Activated B cell treated with CpG ODN at 0.5 μM for 24 hours (primary cell): ENCODE measurements around the gene DLG4. TPM values are rescaled to one million over a fixed set of nuclear protein-coding genes. Genes with fewer than 3 reads are reported as not detected.
A peak's percentile ranks its signal among the peaks of the same experiment; 100 is the strongest.

Experiments
- ATAC-seq: fragments of 200-7000 bp; cut with Tn5 transposase; one replicate; pipeline ENCODE4 v1.10.0; 2021; ENCODE audit warnings: low read depth, mild to moderate bottlenecking, moderate library complexity
- CTCF ChIA-PET: fragments of 350-600 bp; sonication (Branson Sonifier 250); formaldehyde crosslinking; loops from one replicate; lab custom pipeline; 2021; ENCODE audit warnings: antibody characterized with exemption; lab: Charles Lee
- POLR2A ChIA-PET: fragments of 350-600 bp; sonication (Branson Sonifier 250); formaldehyde crosslinking; loops from one replicate; lab custom pipeline; 2021; ENCODE audit warnings: antibody characterized with exemption; lab: Charles Lee
- DNase-seq: peaks from one replicate; pipeline ENCODE4 v3.0.0; 2022
- H3K27ac Mint-ChIP-seq: one replicate; pipeline ENCODE4 v1.8.0; 2020; ENCODE audit warnings: mixed read lengths
- H3K27me3 Mint-ChIP-seq: one replicate; pipeline ENCODE4 v1.8.0; 2021; ENCODE audit warnings: mixed read lengths
- H3K36me3 Mint-ChIP-seq: one replicate; pipeline ENCODE4 v1.8.0; 2021; ENCODE audit warnings: low read depth, mixed read lengths
- H3K4me1 Mint-ChIP-seq: one replicate; pipeline ENCODE4 v1.8.0; 2021; ENCODE audit warnings: mixed read lengths
- H3K4me3 Mint-ChIP-seq: one replicate; pipeline ENCODE4 v1.8.0; 2020; ENCODE audit warnings: mild to moderate bottlenecking, mixed read lengths
- H3K9me3 Mint-ChIP-seq: one replicate; pipeline ENCODE4 v1.8.0; 2020; ENCODE audit warnings: mixed read lengths
- CTCF ChIP-seq: fragments of 200-600 bp; IDR thresholded peaks from one replicate; pipeline ENCODE4 v1.8.0; 2022; ENCODE audit warnings: antibody characterized with exemption, mild to moderate bottlenecking
- intact Hi-C: fragments of 100-400 bp; cut with micrococcal nuclease; formaldehyde crosslinking; loops from one replicate; pipeline ENCODE4 v1.15.1; 2024
- total RNA-seq: library from RNA; stranded (reverse); gene quantifications from 2 replicates; pipeline ENCODE4 v1.2.3, GENCODE V29; 2022

Gene DLG4
- total RNA-seq, 1 donor from 2014 or later = 3.9 TPM

- ATAC-seq (no peak), DNase-seq (no peak)
- POLR2A ChIA-PET = interaction anchor here (0.7 to 15.0 kb wide), 6 partner anchors 10 to 244 kb away, joined by 3 to 245 read pairs (median 23); partner anchors contain the start of genes ACADVL, CTDNEP1, DLG4 and ELP5
- CTCF ChIA-PET = no interaction called here
- Mint-ChIP-seq H3K9me3 (no peaks in the 10 kb centered on the region), H3K27me3 (no peaks in the 10 kb centered on the region), H3K27ac (peak overlapping the region; percentile 100), H3K4me3 (peak overlapping the region; percentile 99), H3K36me3 (peaks cover 69% of the 10 kb centered on the region), H3K4me1 (peaks cover 53% of the 10 kb centered on the region)
- intact Hi-C loops = no loop called here
- no peak for TF ChIP-seq CTCF
These were observed 20.7 kb upstream of the DLG4 start for GRCh38 chr17:7240375-7240774.

- no peaks in the 10 kb centered on the region for H3K9me3 Mint-ChIP-seq
- CTCF ChIA-PET = interaction anchor here (0.8 kb wide), 1 partner anchor 18 kb away, joined by 3 read pairs; no protein-coding TSS in a partner anchor
- no peak for TF ChIP-seq CTCF
These were observed 19.7 kb upstream of the DLG4 start, which contains the start of gene PHF23 for GRCh38 chr17:7239091-7240027. Gene PHF23, minus strand, starts transcription at chr17:7239457. Its CDS starts 178 bp downstream, at chr17:7239279.

GRCh38 chr17:7238420-7239090 lies 18.9 kb upstream of the DLG4 start:
- intact Hi-C loops = loop anchor here (1.0 to 5.0 kb wide), 8 partner anchors 24 to 604 kb away; partner anchors contain the start of genes EIF5A, NEURL4, POLR2A and TP53

More at GRCh38 chr17:7239091-7240027, 19.7 kb upstream of the DLG4 start, which contains the start of gene PHF23:
- Mint-ChIP-seq H3K36me3 (peaks cover 70% of the 10 kb centered on the region), H3K27ac (peak within 1 kb of the TSS; percentile 100), H3K4me3 (peak within 1 kb of the TSS; percentile 99), H3K27me3 (no peaks in the 10 kb centered on the region), H3K4me1 (peaks cover 63% of the 10 kb centered on the region)
- DNase-seq (peak; percentile 93), ATAC-seq (peak; percentile 64)
- POLR2A ChIA-PET = interaction anchor here (0.6 to 15.0 kb wide), 18 partner anchors 11 to 340 kb away, joined by 3 to 245 read pairs (median 5); partner anchors contain the start of genes ACADVL, ACAP1, CD68 and CTDNEP1
- intact Hi-C loops = loop anchor here (1.0 to 5.0 kb wide), 8 partner anchors 25 to 603 kb away; partner anchors contain the start of genes EIF5A, NEURL4, POLR2A and TP53

More at GRCh38 chr17:7238420-7239090, 18.9 kb upstream of the DLG4 start:
- ChIA-PET CTCF (interaction anchor here (0.8 to 1.1 kb wide), 3 partner anchors 17 to 28 kb away, joined by 3 read pairs; no protein-coding TSS in a partner anchor), POLR2A (interaction anchor here (0.5 to 15.0 kb wide), 21 partner anchors 12 to 935 kb away, joined by 3 to 245 read pairs (median 4); partner anchors contain the start of genes ACADVL, ACAP1, CTDNEP1 and DLG4)
- H3K27ac Mint-ChIP-seq = peak overlapping the region; percentile 100
- DNase-seq (no peak), ATAC-seq (no peak)
- no peaks in the 10 kb centered on the region for H3K27me3 Mint-ChIP-seq
- TF ChIP-seq CTCF = no peak
- H3K36me3 Mint-ChIP-seq = peaks cover 70% of the 10 kb centered on the region
- H3K9me3 Mint-ChIP-seq = no peaks in the 10 kb centered on the region
- peaks cover 68% of the 10 kb centered on the region for H3K4me1 Mint-ChIP-seq
- H3K4me3 Mint-ChIP-seq = peak overlapping the region; percentile 99
